Measurements from ENCODE around the gene RIMBP2.

Gene RIMBP2

DNA sequence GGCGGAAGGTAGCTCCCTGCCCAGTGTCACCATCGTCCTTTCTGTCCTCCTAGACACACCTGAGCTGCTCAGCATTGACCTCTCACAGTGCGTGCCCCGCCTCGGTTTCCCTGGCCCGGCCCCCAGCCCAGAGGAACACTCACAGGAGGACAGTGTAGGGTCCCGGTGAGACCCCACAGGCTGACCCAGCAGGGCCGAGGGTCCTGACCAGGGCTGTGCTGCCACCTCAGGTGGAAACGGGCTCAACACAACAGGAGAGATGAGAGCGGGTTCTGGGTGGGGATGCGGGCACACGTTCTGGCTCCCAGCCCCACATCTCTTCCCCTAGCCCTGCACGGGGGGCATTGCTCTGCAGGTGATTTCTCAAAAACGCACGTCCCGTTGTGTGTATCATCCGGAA is 280.3 kb downstream of the RIMBP2 start:
- Histone ChIP-seq H2AFZ (ENCODE audit: low read depth) (no peak overlapping the region), H3K9ac (no peak overlapping the region), H3K4me2 (no peak overlapping the region), H3K79me2 (ENCODE audit: insufficient read depth, low read depth) (no peaks in the 10 kb centered on the region), H4K20me1 (ENCODE audit: insufficient read depth) (no peaks in the 10 kb centered on the region), H3K36me3 (ENCODE audit: insufficient read depth) (no peaks in the 10 kb centered on the region), H3K4me1 (ENCODE audit: low read depth, poor library complexity, severe bottlenecking) (no peaks in the 10 kb centered on the region), H3K27me3 (ENCODE audit: insufficient read depth, low read depth) (no peaks in the 10 kb centered on the region), H3K4me3 (IDR thresholded peaks at IDR 0.05; ENCODE audit: insufficient read depth, low read depth, low read length) (no peak overlapping the region), H3K27ac (no peak overlapping the region)
- TF ChIP-seq, protein P1, sequence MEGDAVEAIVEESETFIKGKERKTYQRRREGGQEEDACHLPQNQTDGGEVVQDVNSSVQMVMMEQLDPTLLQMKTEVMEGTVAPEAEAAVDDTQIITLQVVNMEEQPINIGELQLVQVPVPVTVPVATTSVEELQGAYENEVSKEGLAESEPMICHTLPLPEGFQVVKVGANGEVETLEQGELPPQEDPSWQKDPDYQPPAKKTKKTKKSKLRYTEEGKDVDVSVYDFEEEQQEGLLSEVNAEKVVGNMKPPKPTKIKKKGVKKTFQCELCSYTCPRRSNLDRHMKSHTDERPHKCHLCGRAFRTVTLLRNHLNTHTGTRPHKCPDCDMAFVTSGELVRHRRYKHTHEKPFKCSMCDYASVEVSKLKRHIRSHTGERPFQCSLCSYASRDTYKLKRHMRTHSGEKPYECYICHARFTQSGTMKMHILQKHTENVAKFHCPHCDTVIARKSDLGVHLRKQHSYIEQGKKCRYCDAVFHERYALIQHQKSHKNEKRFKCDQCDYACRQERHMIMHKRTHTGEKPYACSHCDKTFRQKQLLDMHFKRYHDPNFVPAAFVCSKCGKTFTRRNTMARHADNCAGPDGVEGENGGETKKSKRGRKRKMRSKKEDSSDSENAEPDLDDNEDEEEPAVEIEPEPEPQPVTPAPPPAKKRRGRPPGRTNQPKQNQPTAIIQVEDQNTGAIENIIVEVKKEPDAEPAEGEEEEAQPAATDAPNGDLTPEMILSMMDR (conservative IDR thresholded peaks at IDR 0.05; ENCODE audit: low read depth, low read length) = no peak

DNA sequence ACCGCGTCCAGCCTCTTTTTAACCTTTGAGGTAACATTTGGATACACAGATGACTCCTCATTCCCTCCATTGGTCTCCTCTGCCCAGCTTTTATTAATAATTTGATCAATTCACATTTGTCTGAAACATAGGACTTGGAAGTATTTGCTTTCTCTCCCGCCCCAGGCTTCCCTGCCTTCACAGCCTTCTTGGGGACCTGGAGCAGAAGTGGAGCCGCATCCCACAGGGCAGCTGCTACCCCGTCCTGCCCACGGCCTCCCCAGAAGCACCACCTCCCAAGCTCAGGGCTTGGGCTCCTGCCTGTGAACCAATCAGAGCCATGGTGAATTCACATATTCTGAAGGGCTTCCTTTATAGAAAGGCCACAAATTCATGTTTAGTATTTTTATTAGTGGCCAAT is 280.8 kb downstream of the RIMBP2 start:
- H3K4me1 ChIP-seq (ENCODE audit: low read depth, poor library complexity, severe bottlenecking) = no peaks in the 10 kb centered on the region
- no peak overlapping the region for H3K4me3 ChIP-seq (IDR thresholded peaks at IDR 0.05; ENCODE audit: insufficient read depth, low read depth, low read length)
- no peaks in the 10 kb centered on the region for H3K79me2 ChIP-seq (ENCODE audit: insufficient read depth, low read depth)
- H4K20me1 ChIP-seq (ENCODE audit: insufficient read depth) = no peaks in the 10 kb centered on the region
- H3K36me3 ChIP-seq (ENCODE audit: insufficient read depth) = no peaks in the 10 kb centered on the region
- TF ChIP-seq, protein P1 (conservative IDR thresholded peaks at IDR 0.05; ENCODE audit: low read depth, low read length) = no peak
- H2AFZ ChIP-seq (ENCODE audit: low read depth) = no peak overlapping the region
- H3K27ac ChIP-seq = no peak overlapping the region
- no peak overlapping the region for H3K4me2 ChIP-seq
- no peaks in the 10 kb centered on the region for H3K27me3 ChIP-seq (ENCODE audit: insufficient read depth, low read depth)
- H3K9ac ChIP-seq = no peak overlapping the region

GRCh38 chr12:130434560-130434959 is 281.5 kb downstream of the RIMBP2 start:
- no peak overlapping the region for H3K27ac ChIP-seq
- TF ChIP-seq, protein P1 (conservative IDR thresholded peaks at IDR 0.05; ENCODE audit: low read depth, low read length) = no peak
- no peaks in the 10 kb centered on the region for H3K36me3 ChIP-seq (ENCODE audit: insufficient read depth)

GRCh38 chr12:130433834-130434233 is 282.3 kb downstream of the RIMBP2 start:
- TF ChIP-seq, protein P1 (conservative IDR thresholded peaks at IDR 0.05; ENCODE audit: low read depth, low read length) = no peak
- H3K4me3 ChIP-seq (IDR thresholded peaks at IDR 0.05; ENCODE audit: insufficient read depth, low read depth, low read length) = no peak overlapping the region
- no peaks in the 10 kb centered on the region for H3K36me3 ChIP-seq (ENCODE audit: insufficient read depth)
- H3K79me2 ChIP-seq (ENCODE audit: insufficient read depth, low read depth) = no peaks in the 10 kb centered on the region
- no peaks in the 10 kb centered on the region for H4K20me1 ChIP-seq (ENCODE audit: insufficient read depth)
- H3K27ac ChIP-seq = no peak overlapping the region
- H3K9ac ChIP-seq = no peak overlapping the region
- H3K4me2 ChIP-seq = no peak overlapping the region
- no peaks in the 10 kb centered on the region for H3K27me3 ChIP-seq (ENCODE audit: insufficient read depth, low read depth)
- no peaks in the 10 kb centered on the region for H3K4me1 ChIP-seq (ENCODE audit: low read depth, poor library complexity, severe bottlenecking)
- H2AFZ ChIP-seq (ENCODE audit: low read depth) = no peak overlapping the region

More at GRCh38 chr12:130434560-130434959, 281.5 kb downstream of the RIMBP2 start:
- no peaks in the 10 kb centered on the region for H3K79me2 ChIP-seq (ENCODE audit: insufficient read depth, low read depth)
- H3K4me2 ChIP-seq = no peak overlapping the region
- no peak overlapping the region for H3K4me3 ChIP-seq (IDR thresholded peaks at IDR 0.05; ENCODE audit: insufficient read depth, low read depth, low read length)
- no peak overlapping the region for H2AFZ ChIP-seq (ENCODE audit: low read depth)
- H4K20me1 ChIP-seq (ENCODE audit: insufficient read depth) = no peaks in the 10 kb centered on the region
- H3K4me1 ChIP-seq (ENCODE audit: low read depth, poor library complexity, severe bottlenecking) = no peaks in the 10 kb centered on the region
- H3K9ac ChIP-seq = no peak overlapping the region
- no peaks in the 10 kb centered on the region for H3K27me3 ChIP-seq (ENCODE audit: insufficient read depth, low read depth)
